ENCODE results near the gene MLKL.

Gene MLKL

GRCh38 chr16:74742051-74742481, 41.4 kb upstream of the MLKL start:
- WGBS (ENCODE audit: insufficient coverage, insufficient read length): no CpG with 5 or more reads among the region's 10 CpGs
- Histone ChIP-seq H3K27me3 (ENCODE audit: control insufficient read depth, insufficient read depth, low read length) (no peaks in the 10 kb centered on the region), H3K9me3 (ENCODE audit: control insufficient read depth, insufficient read depth, low read length) (no peaks in the 10 kb centered on the region), H3K36me3 (ENCODE audit: control insufficient read depth, insufficient read depth, low read length) (no peaks in the 10 kb centered on the region), H3K27ac (ENCODE audit: low read length) (no peak overlapping the region), H3K4me3 (ENCODE audit: low read length) (no peak overlapping the region), H3K4me1 (ENCODE audit: control insufficient read depth, insufficient read depth, low read length) (peaks cover 4% of the 10 kb centered on the region; the same call in 1 of the 2 replicates)
- no peak for DNase-seq (ENCODE audit: low read depth, low spot score)

- Histone ChIP-seq H3K4me1 (ENCODE audit: control insufficient read depth, insufficient read depth, low read length) (peaks cover 4% of the 10 kb centered on the region; the same call in 1 of the 2 replicates), H3K9me3 (ENCODE audit: control insufficient read depth, insufficient read depth, low read length) (no peaks in the 10 kb centered on the region), H3K4me3 (ENCODE audit: low read length) (no peak overlapping the region), H3K27ac (ENCODE audit: low read length) (no peak overlapping the region), H3K27me3 (ENCODE audit: control insufficient read depth, insufficient read depth, low read length) (no peaks in the 10 kb centered on the region), H3K36me3 (ENCODE audit: control insufficient read depth, insufficient read depth, low read length) (no peaks in the 10 kb centered on the region)
- DNase-seq (ENCODE audit: low read depth, low spot score): no peak
- WGBS (ENCODE audit: insufficient coverage, insufficient read length): no CpG with 5 or more reads among the region's 13 CpGs
Measured at GRCh38 chr16:74740795-74741304, 40.2 kb upstream of the MLKL start.

GRCh38 chr16:74739275-74739674, 38.6 kb upstream of the MLKL start:
- no CpG with 5 or more reads among the region's 6 CpGs for WGBS (ENCODE audit: insufficient coverage, insufficient read length)
- Histone ChIP-seq H3K27ac (ENCODE audit: low read length) (no peak overlapping the region), H3K36me3 (ENCODE audit: control insufficient read depth, insufficient read depth, low read length) (no peaks in the 10 kb centered on the region), H3K9me3 (ENCODE audit: control insufficient read depth, insufficient read depth, low read length) (no peaks in the 10 kb centered on the region), H3K27me3 (ENCODE audit: control insufficient read depth, insufficient read depth, low read length) (no peaks in the 10 kb centered on the region), H3K4me1 (ENCODE audit: control insufficient read depth, insufficient read depth, low read length) (peaks cover 14% of the 10 kb centered on the region), H3K4me3 (ENCODE audit: low read length) (no peak overlapping the region)
- no peak for DNase-seq (ENCODE audit: low read depth, low spot score)

- no CpG with 5 or more reads among the region's 11 CpGs for whole genome bisulfite sequencing (ENCODE audit: insufficient coverage, insufficient read length)
- Histone ChIP-seq H3K4me1 (ENCODE audit: control insufficient read depth, insufficient read depth, low read length) (peaks cover 15% of the 10 kb centered on the region), H3K27ac (ENCODE audit: low read length) (no peak overlapping the region), H3K27me3 (ENCODE audit: control insufficient read depth, insufficient read depth, low read length) (no peaks in the 10 kb centered on the region), H3K36me3 (ENCODE audit: control insufficient read depth, insufficient read depth, low read length) (no peaks in the 10 kb centered on the region), H3K4me3 (ENCODE audit: low read length) (no peak overlapping the region), H3K9me3 (ENCODE audit: control insufficient read depth, insufficient read depth, low read length) (no peaks in the 10 kb centered on the region)
- DNase-seq (ENCODE audit: low read depth, low spot score): no peak
Measured at GRCh38 chr16:74738816-74739215, 38.2 kb upstream of the MLKL start.

- Histone ChIP-seq H3K4me1 (ENCODE audit: control insufficient read depth, insufficient read depth, low read length) (peaks cover 15% of the 10 kb centered on the region), H3K27me3 (ENCODE audit: control insufficient read depth, insufficient read depth, low read length) (no peaks in the 10 kb centered on the region), H3K36me3 (ENCODE audit: control insufficient read depth, insufficient read depth, low read length) (no peaks in the 10 kb centered on the region), H3K27ac (ENCODE audit: low read length) (no peak overlapping the region), H3K4me3 (ENCODE audit: low read length) (no peak overlapping the region), H3K9me3 (ENCODE audit: control insufficient read depth, insufficient read depth, low read length) (no peaks in the 10 kb centered on the region)
- no peak for DNase-seq (ENCODE audit: low read depth, low spot score)
- no CpG with 5 or more reads among the region's 10 CpGs for WGBS (ENCODE audit: insufficient coverage, insufficient read length)
Measured at GRCh38 chr16:74738113-74738541, 37.5 kb upstream of the MLKL start.

GRCh38 chr16:74737521-74737920, 36.9 kb upstream of the MLKL start:
- no peaks in the 10 kb centered on the region for H3K9me3 ChIP-seq (ENCODE audit: control insufficient read depth, insufficient read depth, low read length)
- no peak overlapping the region for H3K27ac ChIP-seq (ENCODE audit: low read length)
- no peaks in the 10 kb centered on the region for H3K27me3 ChIP-seq (ENCODE audit: control insufficient read depth, insufficient read depth, low read length)
- DNase-seq (ENCODE audit: low read depth, low spot score): no peak
- H3K36me3 ChIP-seq (ENCODE audit: control insufficient read depth, insufficient read depth, low read length): no peaks in the 10 kb centered on the region
- no peak overlapping the region for H3K4me3 ChIP-seq (ENCODE audit: low read length)
- H3K4me1 ChIP-seq (ENCODE audit: control insufficient read depth, insufficient read depth, low read length): peaks cover 15% of the 10 kb centered on the region
- no CpG with 5 or more reads among the region's 6 CpGs for WGBS (ENCODE audit: insufficient coverage, insufficient read length)

GRCh38 chr16:74736531-74737157, 36.0 kb upstream of the MLKL start:
- H3K36me3 ChIP-seq (ENCODE audit: control insufficient read depth, insufficient read depth, low read length): no peaks in the 10 kb centered on the region
- DNase-seq (ENCODE audit: low read depth, low spot score): no peak
- peaks cover 15% of the 10 kb centered on the region for H3K4me1 ChIP-seq (ENCODE audit: control insufficient read depth, insufficient read depth, low read length)
- no peaks in the 10 kb centered on the region for H3K9me3 ChIP-seq (ENCODE audit: control insufficient read depth, insufficient read depth, low read length)
- no CpG with 5 or more reads among the region's 9 CpGs for WGBS (ENCODE audit: insufficient coverage, insufficient read length)
- H3K27me3 ChIP-seq (ENCODE audit: control insufficient read depth, insufficient read depth, low read length): no peaks in the 10 kb centered on the region
- no peak overlapping the region for H3K27ac ChIP-seq (ENCODE audit: low read length)
- H3K4me3 ChIP-seq (ENCODE audit: low read length): no peak overlapping the region

GRCh38 chr16:74735554-74735953, 34.9 kb upstream of the MLKL start:
- Histone ChIP-seq H3K27me3 (ENCODE audit: control insufficient read depth, insufficient read depth, low read length) (no peaks in the 10 kb centered on the region), H3K36me3 (ENCODE audit: control insufficient read depth, insufficient read depth, low read length) (no peaks in the 10 kb centered on the region), H3K27ac (ENCODE audit: low read length) (no peak overlapping the region), H3K4me3 (ENCODE audit: low read length) (no peak overlapping the region), H3K4me1 (ENCODE audit: control insufficient read depth, insufficient read depth, low read length) (peaks cover 15% of the 10 kb centered on the region), H3K9me3 (ENCODE audit: control insufficient read depth, insufficient read depth, low read length) (no peaks in the 10 kb centered on the region)
- DNase-seq (ENCODE audit: low read depth, low spot score): no peak
- WGBS (ENCODE audit: insufficient coverage, insufficient read length): no CpG with 5 or more reads among the region's 3 CpGs

GRCh38 chr16:74735162-74735452, 34.4 kb upstream of the MLKL start:
- peaks cover 17% of the 10 kb centered on the region for H3K4me1 ChIP-seq (ENCODE audit: control insufficient read depth, insufficient read depth, low read length)
- DNase-seq (ENCODE audit: low read depth, low spot score): no peak
- no peak overlapping the region for H3K4me3 ChIP-seq (ENCODE audit: low read length)
- H3K9me3 ChIP-seq (ENCODE audit: control insufficient read depth, insufficient read depth, low read length): no peaks in the 10 kb centered on the region
- no peaks in the 10 kb centered on the region for H3K27me3 ChIP-seq (ENCODE audit: control insufficient read depth, insufficient read depth, low read length)
- H3K27ac ChIP-seq (ENCODE audit: low read length): no peak overlapping the region
- no peaks in the 10 kb centered on the region for H3K36me3 ChIP-seq (ENCODE audit: control insufficient read depth, insufficient read depth, low read length)
- WGBS (ENCODE audit: insufficient coverage, insufficient read length): no CpG with 5 or more reads among the region's 10 CpGs

- Histone ChIP-seq H3K4me3 (ENCODE audit: low read length) (no peak overlapping the region), H3K27ac (ENCODE audit: low read length) (no peak overlapping the region), H3K36me3 (ENCODE audit: control insufficient read depth, insufficient read depth, low read length) (no peaks in the 10 kb centered on the region), H3K9me3 (ENCODE audit: control insufficient read depth, insufficient read depth, low read length) (no peaks in the 10 kb centered on the region), H3K4me1 (ENCODE audit: control insufficient read depth, insufficient read depth, low read length) (peaks cover 22% of the 10 kb centered on the region), H3K27me3 (ENCODE audit: control insufficient read depth, insufficient read depth, low read length) (no peaks in the 10 kb centered on the region)
- DNase-seq (ENCODE audit: low read depth, low spot score): no peak
- WGBS (ENCODE audit: insufficient coverage, insufficient read length): no CpG with 5 or more reads among the region's 21 CpGs
Measured at GRCh38 chr16:74734361-74735161, 33.9 kb upstream of the MLKL start.
